ENCODE results near the gene KLK7.

The KLK7 gene

GRCh38 chr19:50928831-50929230 is 54.9 kb downstream of the KLK7 start:
- no peak for DNase-seq

All from CD4-positive, alpha-beta T cell treated with Interferon alpha-2 for 1 hour (primary cell).